ENCODE data around the gene CTXN1. TPM values are rescaled to one million over a fixed set of nuclear protein-coding genes. Genes with fewer than 3 reads are reported as not detected.
"Not testable (repeated sequence)": the region's sequence is repeated elsewhere in the genome, so short reads cannot be mapped to it uniquely, and the experiment has no call there.

CTXN1 gene
- polyA plus RNA-seq, 3 donors = 10.0 to 16.1 (median 11.5) TPM

GRCh38 chr19:7903244-7904073 is 22.5 kb downstream of the CTXN1 start, which contains the start of gene MAP2K7:
Gene MAP2K7 (plus strand): TSS chr19:7903877. CDS start chr19:7903945, 68 bp downstream.
- peak; percentile 99 for DNase-seq (ENCODE audit: low read depth in 3 of 3, low spot score in 2 of 3)

GRCh38 chr19:7902796-7903243 is 23.1 kb downstream of the CTXN1 start:
- DNase-seq (ENCODE audit: low read depth in 3 of 3, low spot score in 2 of 3) = no peak

GRCh38 chr19:7901337-7901736 is 24.6 kb downstream of the CTXN1 start:
- no peak for DNase-seq (ENCODE audit: low read depth in 3 of 3, low spot score in 2 of 3)

- DNase-seq (ENCODE audit: low read depth in 3 of 3, low spot score in 2 of 3) = no peak
Measured at GRCh38 chr19:7900931-7901330, 25.0 kb downstream of the CTXN1 start.

- no peak for DNase-seq (ENCODE audit: low read depth in 3 of 3, low spot score in 2 of 3)
Measured at GRCh38 chr19:7900401-7900870, 25.5 kb downstream of the CTXN1 start.

- DNase-seq (ENCODE audit: low read depth in 3 of 3, low spot score in 2 of 3) = no peak
Measured at GRCh38 chr19:7899751-7900378, 26.1 kb downstream of the CTXN1 start.

GRCh38 chr19:7898967-7899366 is 27.0 kb downstream of the CTXN1 start:
- DNase-seq (ENCODE audit: low read depth in 3 of 3, low spot score in 2 of 3) = no peak

- no peak for DNase-seq (ENCODE audit: low read depth in 3 of 3, low spot score in 2 of 3)
Measured at GRCh38 chr19:7897292-7897691, 28.6 kb downstream of the CTXN1 start.

- no peak for DNase-seq (ENCODE audit: low read depth in 3 of 3, low spot score in 2 of 3)
Measured at GRCh38 chr19:7895565-7895964, 30.4 kb downstream of the CTXN1 start.

GRCh38 chr19:7894612-7895309 is 31.2 kb downstream of the CTXN1 start:
- DNase-seq (ENCODE audit: low read depth in 3 of 3, low spot score in 2 of 3) = no peak

GRCh38 chr19:7893362-7894101 is 32.4 kb downstream of the CTXN1 start:
- DNase-seq (ENCODE audit: low read depth in 3 of 3, low spot score in 2 of 3) = not testable (repeated sequence)

GRCh38 chr19:7888826-7889217 is 37.1 kb downstream of the CTXN1 start:
- no peak for DNase-seq (ENCODE audit: low read depth in 3 of 3, low spot score in 2 of 3)

- no peak for DNase-seq (ENCODE audit: low read depth in 3 of 3, low spot score in 2 of 3)
Measured at GRCh38 chr19:7888145-7888825, 37.6 kb downstream of the CTXN1 start, which contains the start of gene LRRC8E. Gene LRRC8E (plus strand): TSS chr19:7888510. CDS start chr19:7895604, 7,094 bp downstream.

- DNase-seq (ENCODE audit: low read depth in 3 of 3, low spot score in 2 of 3) = no peak
Measured at GRCh38 chr19:7887408-7888144, 38.4 kb downstream of the CTXN1 start.

GRCh38 chr19:7885818-7886217 is 40.1 kb downstream of the CTXN1 start:
- DNase-seq (ENCODE audit: low read depth in 3 of 3, low spot score in 2 of 3) = no peak

- DNase-seq (ENCODE audit: low read depth in 3 of 3, low spot score in 2 of 3) = no peak
Measured at GRCh38 chr19:7883796-7884570, 42.0 kb downstream of the CTXN1 start.

- no peak for DNase-seq (ENCODE audit: low read depth in 3 of 3, low spot score in 2 of 3)
Measured at GRCh38 chr19:7883105-7883504, 42.8 kb downstream of the CTXN1 start.

- DNase-seq (ENCODE audit: low read depth in 3 of 3, low spot score in 2 of 3) = no peak
Measured at GRCh38 chr19:7881910-7882309, 44.0 kb downstream of the CTXN1 start.

All from right renal cortex interstitium (tissue), 3 donors.